KG1 (cell line): ENCODE data around the gene ERBB4.
"Not testable (repeated sequence)": the region's sequence is repeated elsewhere in the genome, so short reads cannot be mapped to it uniquely, and the experiment has no call there.

Experiments used
- DNase-seq: peaks from one replicate; lab custom pipeline; 2025; lab: John Stamatoyannopoulos, UW

ERBB4 gene

DNA sequence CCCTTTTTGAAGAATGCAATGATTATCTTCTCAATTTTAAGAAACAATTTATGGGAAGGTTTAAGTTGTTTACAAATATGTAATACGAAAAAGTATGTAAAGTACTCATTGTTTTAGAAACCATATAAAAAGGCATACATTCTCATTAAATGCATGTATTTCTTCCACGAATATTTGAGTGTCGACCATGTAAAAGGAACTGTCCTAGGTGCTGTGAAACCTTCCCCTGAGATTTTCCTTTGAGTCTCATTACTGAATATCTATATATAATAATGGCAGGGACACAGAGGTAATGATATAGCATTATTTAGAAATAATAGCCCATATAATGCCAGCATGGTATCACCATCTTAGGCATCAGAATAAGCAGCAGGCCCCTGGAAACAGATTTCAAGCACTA is 239.3 kb downstream of the ERBB4 start:
- no peak for DNase-seq

- no peak for DNase-seq
These were observed 243.0 kb downstream of the ERBB4 start for GRCh38 chr2:212295571-212295970.

DNA sequence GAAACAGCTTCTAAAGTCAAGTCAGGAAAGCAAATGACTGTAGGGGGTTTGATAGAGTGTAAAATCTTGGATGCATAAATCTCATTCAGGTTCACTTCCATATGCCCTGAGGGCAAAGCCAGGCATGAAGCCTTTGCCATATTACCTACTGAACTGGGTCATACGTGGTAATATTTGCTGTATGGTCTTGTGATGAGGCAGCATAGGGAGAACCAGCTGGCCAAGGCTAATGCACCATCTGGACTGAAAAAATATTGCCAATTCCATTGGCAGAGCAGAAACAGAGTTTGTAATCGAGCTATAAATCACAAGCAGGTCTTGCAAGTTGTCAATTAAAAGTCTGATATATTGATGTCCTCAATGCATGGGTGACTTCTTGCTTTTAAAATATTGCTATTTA is 243.8 kb downstream of the ERBB4 start:
- DNase-seq, result no peak

DNA sequence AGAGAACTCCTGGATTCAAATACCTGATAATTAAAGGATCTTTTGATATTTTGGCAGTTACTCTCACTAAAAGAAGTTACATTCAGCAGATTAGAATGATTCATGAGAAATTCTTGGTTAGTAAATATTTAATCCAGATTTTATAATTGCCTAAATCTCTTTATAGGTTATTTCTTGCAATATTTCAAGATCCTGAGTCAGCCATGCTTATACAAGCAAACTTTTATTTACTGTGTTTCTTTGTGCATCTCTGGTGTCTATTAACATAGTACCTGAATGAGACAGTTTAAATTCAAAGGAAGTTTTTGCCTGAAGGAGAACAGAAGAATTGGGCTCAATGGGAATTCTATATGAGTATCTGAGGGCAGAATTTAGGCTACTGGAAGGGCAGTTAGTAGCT is 249.3 kb downstream of the ERBB4 start:
- no peak for DNase-seq

- no peak for DNase-seq
These were observed 250.3 kb downstream of the ERBB4 start for GRCh38 chr2:212288308-212288707.

- DNase-seq, result no peak
These were observed 254.4 kb downstream of the ERBB4 start for GRCh38 chr2:212284166-212284565.

DNA sequence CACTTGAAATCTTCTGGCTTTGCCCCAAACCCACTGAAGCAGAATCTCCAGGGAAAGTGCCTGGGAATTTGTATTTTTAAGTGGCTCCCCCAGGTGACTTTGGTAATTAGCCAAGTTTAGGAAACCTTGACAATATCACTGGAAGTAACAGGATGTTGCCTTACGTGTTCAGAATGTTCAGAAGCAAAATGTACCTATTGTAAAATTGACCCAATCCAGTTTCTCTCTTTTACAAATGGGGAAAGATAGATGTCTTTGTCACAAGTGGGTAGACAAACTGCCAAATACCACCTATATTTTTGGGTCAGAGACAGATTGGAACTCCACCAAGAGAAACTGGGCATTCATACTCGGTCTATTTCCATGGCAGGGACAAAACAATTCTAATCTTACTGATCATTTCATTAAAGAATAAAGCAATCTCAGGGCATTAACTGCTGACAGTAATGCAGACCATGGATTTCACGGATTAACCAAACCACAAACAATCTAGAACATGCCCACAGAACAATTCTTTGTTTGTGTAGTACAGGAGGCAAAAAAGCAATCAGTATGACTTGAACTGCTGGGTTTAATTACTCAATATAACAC is 255.8 kb downstream of the ERBB4 start:
- DNase-seq, result no peak

- no peak for DNase-seq
These were observed 261.8 kb downstream of the ERBB4 start for GRCh38 chr2:212276813-212277212.

- DNase-seq, result no peak
These were observed 264.4 kb downstream of the ERBB4 start for GRCh38 chr2:212274215-212274614.

DNA sequence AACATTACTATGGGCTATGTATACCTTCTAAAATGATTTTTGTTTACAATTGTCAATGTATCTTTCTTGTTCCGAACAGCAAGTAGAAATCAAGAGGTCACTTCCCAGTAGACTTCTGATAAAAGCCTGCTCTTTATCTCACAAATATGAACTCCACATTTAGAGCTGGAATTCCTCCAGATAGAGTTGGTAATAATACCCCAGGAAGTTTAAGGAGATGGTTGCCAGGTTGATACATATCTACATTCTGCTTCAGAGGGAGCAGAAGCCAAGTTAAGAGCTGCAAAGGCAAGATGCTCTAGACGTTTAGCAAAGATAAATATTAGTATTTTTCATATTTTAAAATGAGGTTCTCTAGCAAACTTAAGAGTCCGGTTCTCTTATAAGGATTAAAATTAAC is 267.0 kb downstream of the ERBB4 start:
- no peak for DNase-seq

DNA sequence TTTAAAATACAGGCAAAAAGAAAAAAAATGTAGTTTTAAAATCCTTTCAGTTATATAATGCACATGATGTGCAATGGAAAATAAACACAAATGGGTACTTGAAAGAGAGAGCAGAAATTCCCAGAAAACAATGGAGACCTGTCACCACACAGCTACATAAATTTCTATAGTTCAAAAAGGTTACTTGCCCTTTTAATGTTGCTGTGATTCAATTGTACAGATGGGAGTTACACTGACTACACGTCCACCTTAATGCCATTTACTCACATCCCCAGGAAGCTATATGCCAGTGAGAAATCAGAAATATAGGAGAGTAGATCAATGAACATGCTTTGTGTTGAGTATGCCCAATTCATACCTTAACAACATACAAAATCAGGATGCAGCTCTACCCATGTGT is 269.6 kb downstream of the ERBB4 start:
- no peak for DNase-seq

- DNase-seq, result no peak
These were observed 272.3 kb downstream of the ERBB4 start for GRCh38 chr2:212266297-212266696.

GRCh38 chr2:212265777-212266176 is 272.8 kb downstream of the ERBB4 start:
- DNase-seq, result no peak

GRCh38 chr2:212264187-212264586 is 274.4 kb downstream of the ERBB4 start:
- DNase-seq, result no peak

DNA sequence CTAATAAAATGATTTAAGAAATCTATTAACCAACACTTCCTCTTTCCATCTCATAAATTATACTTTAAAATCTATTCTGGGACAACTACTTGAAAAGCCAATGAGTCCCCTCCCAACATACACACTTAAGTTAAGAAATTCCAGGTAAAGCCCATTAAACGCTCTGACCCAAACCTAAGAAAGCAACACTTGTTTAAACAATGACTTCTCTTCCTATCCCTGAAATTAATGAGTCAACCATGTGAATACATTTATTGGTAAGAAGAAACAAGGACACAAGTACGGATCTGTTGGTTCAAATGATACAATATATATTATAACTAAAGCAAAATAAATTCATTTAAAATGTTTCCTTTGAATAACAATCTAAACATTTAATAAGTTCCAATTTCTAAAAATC is 279.4 kb downstream of the ERBB4 start:
- DNase-seq, result no peak

GRCh38 chr2:212254339-212254738 is 284.3 kb downstream of the ERBB4 start:
- no peak for DNase-seq

GRCh38 chr2:212249451-212249850 is 289.2 kb downstream of the ERBB4 start:
- DNase-seq, result no peak

GRCh38 chr2:212245880-212246279 is 292.7 kb downstream of the ERBB4 start:
- DNase-seq, result no peak

DNA sequence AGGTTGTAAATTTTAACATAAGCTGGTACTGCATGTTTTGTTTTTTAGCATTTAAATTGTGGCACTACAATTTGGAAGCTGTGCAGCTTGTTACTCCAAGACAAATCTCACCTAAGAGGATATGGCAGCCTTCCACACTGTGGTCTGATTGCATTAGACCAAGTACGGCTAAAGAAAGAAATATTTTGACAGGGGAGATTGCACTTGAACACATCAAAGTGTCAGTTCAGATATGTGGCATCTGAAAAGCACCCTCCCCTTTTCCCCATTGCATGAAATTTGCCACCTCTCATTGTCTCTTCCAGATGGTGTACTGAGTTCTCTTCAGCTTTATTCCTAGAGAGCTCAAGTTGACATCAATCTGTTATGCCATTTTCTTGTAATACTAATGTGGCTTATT is 295.9 kb downstream of the ERBB4 start:
- DNase-seq, result no peak

GRCh38 chr2:212238152-212238551 is 300.4 kb downstream of the ERBB4 start:
- DNase-seq, result not testable (repeated sequence)

DNA sequence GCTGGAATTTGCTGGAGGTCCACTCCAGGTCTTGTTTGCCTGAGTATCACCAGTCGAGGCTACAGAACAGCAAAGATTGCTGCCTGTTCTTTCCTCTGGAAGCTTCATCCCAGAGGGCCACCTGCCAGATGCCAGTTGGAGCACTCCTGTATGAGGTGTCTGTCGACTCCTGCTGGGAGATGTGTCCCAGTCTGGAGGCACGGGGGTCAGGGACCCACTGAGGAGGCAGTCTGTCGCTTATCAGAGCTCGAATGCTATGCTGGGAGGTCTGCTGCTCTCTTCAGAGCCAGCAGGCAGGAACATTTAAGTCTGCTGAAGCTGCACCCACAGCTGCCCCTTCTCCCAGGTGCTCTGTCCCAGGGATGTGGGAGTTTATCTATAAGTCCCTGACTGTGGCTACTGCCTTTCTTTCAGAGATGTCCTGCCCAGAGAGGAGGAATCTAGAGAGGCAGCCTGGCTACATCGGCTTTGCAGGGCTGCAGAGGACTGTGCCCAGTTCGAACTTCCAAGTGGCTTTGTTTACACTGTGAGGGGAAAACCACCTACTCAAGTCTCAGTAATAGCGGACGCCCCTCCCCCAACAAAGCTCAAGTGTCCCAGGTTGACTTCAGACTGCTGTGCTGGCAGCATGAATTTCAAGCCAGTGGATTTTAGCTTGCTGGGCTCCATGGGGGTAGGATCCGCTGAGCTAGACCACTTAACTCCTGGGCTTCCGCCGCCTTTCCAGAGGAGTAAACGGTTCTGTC is 301.1 kb downstream of the ERBB4 start:
- DNase-seq, result no peak

DNA sequence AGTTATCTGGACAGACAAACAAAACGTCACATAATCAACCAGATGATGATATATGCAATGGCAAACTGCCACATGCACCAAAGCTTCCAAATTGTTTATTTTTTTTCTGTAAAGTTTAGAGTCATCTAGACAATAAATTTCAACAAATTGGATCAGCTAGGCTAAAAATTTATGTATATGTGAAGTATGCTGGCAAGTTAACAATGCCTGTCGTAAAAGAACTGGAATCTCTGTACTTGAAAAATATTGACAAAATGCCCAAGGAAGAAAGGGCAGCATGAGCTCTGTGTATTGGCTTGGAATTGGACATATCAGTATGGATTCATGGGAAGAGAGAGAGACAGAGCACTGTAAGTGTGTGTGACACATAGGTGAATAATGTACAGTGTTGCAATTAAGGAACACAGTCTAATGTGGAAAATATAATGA is 309.8 kb downstream of the ERBB4 start:
- DNase-seq, result no peak

DNA sequence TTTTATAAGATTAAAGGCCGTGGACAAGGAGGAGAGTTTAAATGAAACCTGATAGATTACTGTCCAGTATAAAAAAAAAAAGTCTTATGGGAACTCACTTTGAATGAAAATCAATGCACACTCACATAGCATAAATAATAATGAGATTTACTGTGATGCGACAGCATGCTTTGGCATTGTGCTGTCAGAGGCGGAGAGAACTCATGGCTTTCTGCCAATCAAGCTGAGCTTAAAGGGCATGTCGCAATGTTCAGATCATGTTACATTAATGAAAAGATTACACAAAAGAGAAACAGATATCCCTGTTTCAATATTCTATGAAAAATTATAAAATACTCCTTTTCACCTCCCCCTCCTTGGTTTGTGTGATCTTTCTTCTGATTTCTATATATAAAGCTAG is 310.8 kb downstream of the ERBB4 start:
- DNase-seq, result no peak

GRCh38 chr2:212226114-212226513 is 312.5 kb downstream of the ERBB4 start:
- no peak for DNase-seq
